Chondrocyte (in vitro differentiated cells): Measurements from ENCODE around the gene SLC7A8. TPM values are rescaled to one million over a fixed set of nuclear protein-coding genes. Genes with fewer than 3 reads are reported as not detected.

Experiments used
- DNase-seq: peaks from one replicate; pipeline ENCODE4 v3.0.0; 2021; ENCODE audit warnings: mixed read lengths, low spot score
- H3K27ac Mint-ChIP-seq: one replicate; pipeline ENCODE4 v1.8.0; 2021; ENCODE audit warnings: mild to moderate bottlenecking, moderate library complexity, mixed read lengths; ENCODE audit not compliant: unreplicated experiment
- H3K27me3 Mint-ChIP-seq: 2 replicates; pipeline ENCODE4 v1.8.0; 2021; ENCODE audit warnings: low read depth, mixed read lengths
- H3K36me3 Mint-ChIP-seq: 2 replicates; pipeline ENCODE4 v1.8.0; 2021; ENCODE audit warnings: low read depth, mixed read lengths
- H3K4me1 Mint-ChIP-seq: 2 replicates; pipeline ENCODE4 v1.8.0; 2021; ENCODE audit warnings: low read depth, mild to moderate bottlenecking, mixed read lengths
- H3K4me3 Mint-ChIP-seq: one replicate; pipeline ENCODE4 v1.8.0; 2021; ENCODE audit warnings: mild to moderate bottlenecking, moderate library complexity, mixed read lengths; ENCODE audit not compliant: unreplicated experiment
- H3K9me3 Mint-ChIP-seq: 2 replicates; pipeline ENCODE4 v1.8.0; 2021; ENCODE audit warnings: low read depth, mixed read lengths
- CTCF ChIP-seq: fragments of 200-600 bp; sonication (generic); IDR thresholded peaks from 2 replicates; pipeline ENCODE4 v1.5.0; 2021; ENCODE audit warnings: antibody characterized with exemption, mild to moderate bottlenecking, moderate library complexity
- total RNA-seq: library from RNA; stranded (reverse); gene quantifications from 3 replicates; pipeline ENCODE4 v1.2.1, GENCODE V29; 2021

SLC7A8 gene
- total RNA-seq, 1 donor from 2014 or later: 0.45 TPM

GRCh38 chr14:23125933-23126524 is 57.4 kb downstream of the SLC7A8 start:
- no peak for TF ChIP-seq CTCF
- Mint-ChIP-seq H3K27ac (no peak overlapping the region), H3K9me3 (no peaks in the 10 kb centered on the region), H3K4me1 (peaks cover 6% of the 10 kb centered on the region), H3K4me3 (no peak overlapping the region), H3K36me3 (no peaks in the 10 kb centered on the region), H3K27me3 (peaks cover 25% of the 10 kb centered on the region)
- no peak for DNase-seq

GRCh38 chr14:23125011-23125410 is 58.4 kb downstream of the SLC7A8 start:
- Mint-ChIP-seq H3K4me1 (peaks cover 9% of the 10 kb centered on the region), H3K9me3 (no peaks in the 10 kb centered on the region), H3K27ac (no peak overlapping the region), H3K4me3 (no peak overlapping the region), H3K27me3 (peaks cover 16% of the 10 kb centered on the region), H3K36me3 (no peaks in the 10 kb centered on the region)
- no peak for DNase-seq
- TF ChIP-seq CTCF: no peak

DNA sequence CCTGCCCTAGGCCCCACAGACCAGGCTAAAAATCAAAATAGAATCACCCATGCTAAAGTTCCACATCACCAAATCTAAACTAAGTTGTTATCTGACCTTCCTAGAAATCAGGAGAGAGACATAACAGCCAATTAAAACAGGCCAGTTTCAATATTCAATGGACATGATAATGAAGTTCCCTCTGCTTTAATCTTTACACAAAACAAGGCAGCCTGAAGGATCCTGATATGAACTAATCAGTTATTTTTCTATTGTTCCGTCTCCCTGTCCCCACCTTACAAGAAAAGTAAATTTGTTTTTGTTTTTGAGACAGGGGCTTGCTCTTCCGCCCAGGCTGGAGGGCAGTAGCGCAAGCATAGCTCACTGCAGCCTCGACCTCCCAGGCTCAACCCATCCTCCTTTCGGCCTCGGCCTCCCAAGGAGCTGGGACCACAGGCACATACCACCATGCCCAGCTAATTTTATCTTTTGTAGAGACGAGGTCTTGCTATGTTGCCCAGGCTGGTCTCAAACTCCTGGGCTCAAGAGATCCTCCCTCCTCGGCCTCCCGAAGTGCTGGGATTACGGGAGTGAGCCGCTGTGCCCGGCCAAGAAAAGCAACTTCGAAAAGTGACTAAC is 59.0 kb downstream of the SLC7A8 start:
- peaks cover 9% of the 10 kb centered on the region for H3K4me1 Mint-ChIP-seq
- H3K27ac Mint-ChIP-seq: no peak overlapping the region
- no peak for DNase-seq
- no peaks in the 10 kb centered on the region for H3K9me3 Mint-ChIP-seq
- no peaks in the 10 kb centered on the region for H3K36me3 Mint-ChIP-seq
- TF ChIP-seq CTCF: no peak
- H3K27me3 Mint-ChIP-seq: peaks cover 13% of the 10 kb centered on the region
- H3K4me3 Mint-ChIP-seq: no peak overlapping the region

- no peak for DNase-seq
- Mint-ChIP-seq H3K27ac (no peak overlapping the region), H3K36me3 (no peaks in the 10 kb centered on the region), H3K27me3 (peaks cover 5% of the 10 kb centered on the region), H3K4me1 (peaks cover 9% of the 10 kb centered on the region), H3K4me3 (no peak overlapping the region), H3K9me3 (no peaks in the 10 kb centered on the region)
- no peak for TF ChIP-seq CTCF
Measured at GRCh38 chr14:23123419-23123818, 60.0 kb downstream of the SLC7A8 start.

DNA sequence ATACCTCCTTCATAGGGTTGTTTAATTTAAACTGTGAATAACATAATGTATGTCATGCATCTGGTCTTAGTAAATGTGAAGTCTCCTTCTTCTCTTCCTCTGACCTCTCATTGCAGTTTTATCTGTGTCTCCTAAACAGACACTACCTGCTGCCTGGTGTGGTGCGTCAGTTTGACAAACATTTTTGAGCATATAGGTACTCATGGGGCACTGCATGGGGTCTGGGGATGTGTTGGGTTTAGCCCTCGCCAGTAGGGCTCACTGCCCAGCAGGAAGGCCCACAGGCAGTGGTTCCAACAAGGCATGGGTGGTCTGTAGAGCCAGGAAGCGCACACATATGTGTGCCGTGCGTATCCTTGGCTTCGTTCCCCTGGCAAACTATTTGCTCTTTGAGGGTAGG is 61.4 kb downstream of the SLC7A8 start:
- Mint-ChIP-seq H3K27me3 (peaks cover 3% of the 10 kb centered on the region), H3K27ac (no peak overlapping the region), H3K4me1 (peaks cover 9% of the 10 kb centered on the region), H3K4me3 (no peak overlapping the region), H3K36me3 (no peaks in the 10 kb centered on the region), H3K9me3 (no peaks in the 10 kb centered on the region)
- no peak for DNase-seq
- no peak for TF ChIP-seq CTCF
